Activated naive CD8-positive, alpha-beta T cell treated with anti-CD3 and anti-CD28 coated beads for 36 hours (primary cell): ENCODE measurements around the gene CEP83. TPM values are rescaled to one million over a fixed set of nuclear protein-coding genes. Genes with fewer than 3 reads are reported as not detected.
"Not testable (repeated sequence)": the region's sequence is repeated elsewhere in the genome, so short reads cannot be mapped to it uniquely, and the experiment has no call there.

Experiments
- DNase-seq: peaks from one replicate; pipeline ENCODE4 v3.0.0; 2021
- H3K27ac Mint-ChIP-seq: one replicate; pipeline ENCODE4 v1.8.0; 2022; ENCODE audit warnings: mild to moderate bottlenecking, moderate library complexity, mixed read lengths
- H3K27me3 Mint-ChIP-seq: one replicate; pipeline ENCODE4 v1.8.0; 2022; ENCODE audit warnings: mild to moderate bottlenecking, mixed read lengths
- H3K36me3 Mint-ChIP-seq: one replicate; pipeline ENCODE4 v1.8.0; 2021; ENCODE audit warnings: mild to moderate bottlenecking, mixed read lengths
- H3K4me1 Mint-ChIP-seq: one replicate; pipeline ENCODE4 v1.8.0; 2021; ENCODE audit warnings: mixed read lengths
- H3K4me3 Mint-ChIP-seq: one replicate; pipeline ENCODE4 v1.8.0; 2022; ENCODE audit warnings: mild to moderate bottlenecking, moderate library complexity, mixed read lengths
- H3K9me3 Mint-ChIP-seq: one replicate; pipeline ENCODE4 v1.8.0; 2022; ENCODE audit warnings: mixed read lengths
- total RNA-seq, 2 experiments: library from RNA; stranded (reverse); gene quantifications; one replicate each; pipeline ENCODE4 v1.2.3, GENCODE V29; 2021

The CEP83 gene
- total RNA-seq, 2 experiments from 2014 or later = 16.3 to 20.8 TPM

GRCh38 chr12:94458877-94459727, 565 bp downstream of the CEP83 start:
- peaks cover 16% of the 10 kb centered on the region for H3K27me3 Mint-ChIP-seq
- H3K4me3 Mint-ChIP-seq = peak overlapping the region; percentile 94
- no peak for DNase-seq
- H3K36me3 Mint-ChIP-seq = peaks cover 49% of the 10 kb centered on the region
- peaks cover 25% of the 10 kb centered on the region for H3K4me1 Mint-ChIP-seq
- peak overlapping the region; percentile 94 for H3K27ac Mint-ChIP-seq
- H3K9me3 Mint-ChIP-seq = peaks cover 14% of the 10 kb centered on the region

DNA sequence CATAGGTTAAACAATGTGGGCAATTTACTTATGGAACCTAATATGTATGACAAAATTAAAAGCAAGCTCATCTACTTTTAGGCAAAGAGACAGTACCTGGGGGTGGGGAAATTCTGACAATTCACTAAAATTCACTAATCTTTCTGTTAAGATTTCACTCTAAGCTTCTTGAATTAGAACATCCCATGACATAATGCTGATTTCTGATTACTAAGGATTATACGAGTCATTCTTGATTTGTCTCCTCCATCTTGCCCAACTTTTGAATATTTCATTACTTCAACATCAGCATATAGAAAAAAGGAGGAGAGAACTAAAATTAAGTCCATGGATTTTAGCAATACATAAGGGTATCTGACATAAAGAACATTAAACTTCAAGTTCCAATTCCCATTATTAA, 2.4 kb downstream of the CEP83 start:
- H3K4me1 Mint-ChIP-seq = peaks cover 28% of the 10 kb centered on the region
- H3K9me3 Mint-ChIP-seq = peaks cover 17% of the 10 kb centered on the region
- no peak for DNase-seq
- peak overlapping the region; percentile 94 for H3K4me3 Mint-ChIP-seq
- peaks cover 11% of the 10 kb centered on the region for H3K27me3 Mint-ChIP-seq
- H3K36me3 Mint-ChIP-seq = peaks cover 67% of the 10 kb centered on the region
- peak overlapping the region; percentile 43 for H3K27ac Mint-ChIP-seq

- not testable (repeated sequence) for H3K4me3 Mint-ChIP-seq, H3K27me3 Mint-ChIP-seq, H3K27ac Mint-ChIP-seq, DNase-seq
- H3K9me3 Mint-ChIP-seq = peaks cover 33% of the 10 kb centered on the region
- peaks cover 83% of the 10 kb centered on the region for H3K36me3 Mint-ChIP-seq
- H3K4me1 Mint-ChIP-seq = peaks cover 33% of the 10 kb centered on the region
Measured at GRCh38 chr12:94454318-94454717, 5.3 kb downstream of the CEP83 start.

DNA sequence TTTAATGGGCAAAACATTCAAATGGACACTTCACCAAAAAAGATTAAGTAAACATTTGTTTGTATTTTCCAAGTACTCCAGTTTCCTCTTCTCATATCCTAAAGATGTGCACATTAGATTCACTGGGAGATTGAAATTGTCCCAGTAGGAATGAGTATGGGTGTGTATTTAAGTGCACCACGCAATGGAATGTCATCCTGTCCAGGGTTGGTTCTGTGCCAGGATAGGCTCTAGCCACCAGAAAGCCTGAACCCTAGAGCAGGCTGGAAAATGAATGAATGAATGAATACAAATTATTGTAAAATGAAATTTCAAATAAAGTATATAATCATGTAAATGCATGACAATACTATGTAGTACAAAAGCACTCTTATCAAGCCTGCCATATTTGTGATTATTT, 14.0 kb downstream of the CEP83 start:
- H3K4me3 Mint-ChIP-seq = no peak overlapping the region
- H3K36me3 Mint-ChIP-seq = peaks cover 56% of the 10 kb centered on the region
- DNase-seq = no peak
- H3K27ac Mint-ChIP-seq = no peak overlapping the region
- H3K9me3 Mint-ChIP-seq = peaks cover 30% of the 10 kb centered on the region
- H3K27me3 Mint-ChIP-seq = no peaks in the 10 kb centered on the region
- peaks cover 5% of the 10 kb centered on the region for H3K4me1 Mint-ChIP-seq

GRCh38 chr12:94437303-94437702, 22.4 kb downstream of the CEP83 start:
- peaks cover 19% of the 10 kb centered on the region for H3K9me3 Mint-ChIP-seq
- H3K27me3 Mint-ChIP-seq = no peaks in the 10 kb centered on the region
- peaks cover 44% of the 10 kb centered on the region for H3K36me3 Mint-ChIP-seq

DNA sequence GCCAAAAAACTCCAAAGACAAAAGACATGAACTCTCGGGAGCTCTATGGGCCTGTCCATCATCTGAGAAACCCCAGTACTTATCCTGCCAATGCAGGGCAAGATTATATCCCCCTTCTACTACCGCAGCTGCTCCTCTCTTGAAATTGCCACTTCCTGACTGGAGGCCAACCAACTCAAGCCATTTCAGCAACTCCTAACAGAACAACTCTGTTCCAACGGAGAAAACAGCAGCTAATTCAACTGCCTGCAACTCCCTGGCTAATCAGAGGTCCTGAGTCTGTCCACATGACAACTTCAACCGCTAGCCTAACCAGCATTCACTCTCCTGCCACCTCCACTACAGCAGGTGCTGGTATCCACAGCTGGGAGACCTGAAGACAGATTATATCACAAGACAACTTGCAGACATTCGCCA, 24.1 kb downstream of the CEP83 start:
- H3K9me3 Mint-ChIP-seq = peaks cover 25% of the 10 kb centered on the region
- peaks cover 50% of the 10 kb centered on the region for H3K36me3 Mint-ChIP-seq
- no peak overlapping the region for H3K4me3 Mint-ChIP-seq
- DNase-seq = no peak
- no peaks in the 10 kb centered on the region for H3K27me3 Mint-ChIP-seq
- H3K27ac Mint-ChIP-seq = no peak overlapping the region
- peaks cover 26% of the 10 kb centered on the region for H3K4me1 Mint-ChIP-seq

More at GRCh38 chr12:94437303-94437702, 22.4 kb downstream of the CEP83 start:
- no peak for DNase-seq
- Mint-ChIP-seq H3K4me1 (peaks cover 26% of the 10 kb centered on the region), H3K27ac (no peak overlapping the region), H3K4me3 (no peak overlapping the region)

- Mint-ChIP-seq H3K4me1 (peaks cover 25% of the 10 kb centered on the region), H3K27ac (no peak overlapping the region), H3K9me3 (peaks cover 28% of the 10 kb centered on the region), H3K27me3 (no peaks in the 10 kb centered on the region), H3K4me3 (no peak overlapping the region), H3K36me3 (peaks cover 53% of the 10 kb centered on the region)
- no peak for DNase-seq
Measured at GRCh38 chr12:94434171-94434570, 25.5 kb downstream of the CEP83 start.

DNA sequence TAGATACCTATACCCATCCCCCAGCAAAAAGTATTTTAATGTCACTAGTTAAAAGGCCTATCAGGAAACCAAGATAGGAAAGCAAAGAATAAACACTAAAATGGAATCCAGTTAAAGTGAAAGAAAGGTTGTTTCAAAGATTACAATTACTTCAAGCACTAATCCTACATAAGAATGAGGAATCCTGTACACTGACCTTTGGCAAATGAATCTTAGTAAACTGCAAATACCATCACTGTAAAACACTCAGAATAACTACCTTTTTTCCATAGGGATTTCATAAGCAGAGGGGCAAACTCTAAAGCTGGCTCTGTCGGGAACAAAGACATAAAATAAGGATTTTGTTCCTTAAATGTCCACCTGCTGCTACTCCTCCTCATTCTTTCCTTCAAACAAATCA, 25.9 kb downstream of the CEP83 start:
- DNase-seq = no peak
- Mint-ChIP-seq H3K27me3 (no peaks in the 10 kb centered on the region), H3K4me3 (no peak overlapping the region), H3K4me1 (peaks cover 23% of the 10 kb centered on the region), H3K36me3 (peaks cover 53% of the 10 kb centered on the region), H3K9me3 (peaks cover 25% of the 10 kb centered on the region), H3K27ac (no peak overlapping the region)

DNA sequence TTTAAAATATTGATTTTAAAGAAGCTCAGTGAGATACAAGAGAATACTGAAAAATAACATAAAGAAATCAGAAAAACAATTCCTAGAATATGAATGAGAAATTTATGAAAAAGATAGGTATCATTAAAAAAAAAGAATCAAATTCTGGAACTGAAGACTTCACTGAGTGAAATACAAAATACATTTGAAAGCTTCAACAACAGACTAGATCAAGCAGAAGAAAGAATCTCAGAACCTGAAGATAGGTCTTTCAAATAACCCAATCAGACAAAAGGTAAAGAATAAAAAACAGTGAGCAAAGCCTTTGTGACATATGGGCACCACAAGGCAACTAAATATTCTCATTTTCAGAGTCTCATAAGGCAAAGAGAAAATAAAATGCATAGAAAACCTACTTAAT, 29.4 kb downstream of the CEP83 start:
- H3K36me3 Mint-ChIP-seq = peaks cover 54% of the 10 kb centered on the region
- no peak overlapping the region for H3K4me3 Mint-ChIP-seq
- peaks cover 29% of the 10 kb centered on the region for H3K9me3 Mint-ChIP-seq
- DNase-seq = no peak
- H3K4me1 Mint-ChIP-seq = peaks cover 22% of the 10 kb centered on the region
- no peaks in the 10 kb centered on the region for H3K27me3 Mint-ChIP-seq
- no peak overlapping the region for H3K27ac Mint-ChIP-seq

GRCh38 chr12:94429633-94430032, 30.0 kb downstream of the CEP83 start:
- Mint-ChIP-seq H3K4me1 (peaks cover 18% of the 10 kb centered on the region), H3K27me3 (no peaks in the 10 kb centered on the region), H3K36me3 (peaks cover 61% of the 10 kb centered on the region), H3K4me3 (no peak overlapping the region), H3K27ac (no peak overlapping the region), H3K9me3 (peaks cover 31% of the 10 kb centered on the region)
- no peak for DNase-seq

- H3K4me1 Mint-ChIP-seq = peaks cover 18% of the 10 kb centered on the region
- no peak overlapping the region for H3K4me3 Mint-ChIP-seq
Measured at GRCh38 chr12:94429191-94429590, 30.5 kb downstream of the CEP83 start.

GRCh38 chr12:94427501-94428381, 31.9 kb downstream of the CEP83 start:
- Mint-ChIP-seq H3K4me3 (peak overlapping the region; percentile 48), H3K27me3 (no peaks in the 10 kb centered on the region), H3K36me3 (peaks cover 69% of the 10 kb centered on the region), H3K9me3 (peaks cover 43% of the 10 kb centered on the region), H3K4me1 (peaks cover 18% of the 10 kb centered on the region), H3K27ac (peak overlapping the region; percentile 63)
- DNase-seq = no peak

More at GRCh38 chr12:94429191-94429590, 30.5 kb downstream of the CEP83 start:
- DNase-seq = no peak
- no peaks in the 10 kb centered on the region for H3K27me3 Mint-ChIP-seq
- H3K27ac Mint-ChIP-seq = no peak overlapping the region
- H3K36me3 Mint-ChIP-seq = peaks cover 65% of the 10 kb centered on the region
- H3K9me3 Mint-ChIP-seq = peaks cover 33% of the 10 kb centered on the region

DNA sequence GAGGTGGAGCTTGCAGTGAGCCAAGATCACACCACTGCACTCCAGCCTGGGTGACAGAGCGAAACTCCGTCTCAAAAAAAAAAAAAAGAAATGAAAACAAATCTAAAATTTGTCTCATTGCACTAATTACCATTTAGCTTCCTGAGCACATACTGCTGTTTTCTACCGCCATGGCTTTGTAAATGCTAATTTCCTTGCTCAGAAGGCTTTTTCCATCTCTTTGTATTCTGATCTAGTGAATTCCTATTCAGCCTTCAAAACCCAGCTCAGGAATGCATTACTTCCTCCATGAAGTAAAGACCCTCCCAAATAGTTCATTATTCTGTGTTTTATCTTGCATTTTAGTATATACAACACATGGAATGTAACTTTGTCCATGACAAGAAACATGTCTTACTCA, 33.6 kb downstream of the CEP83 start:
- H3K4me3 Mint-ChIP-seq = no peak overlapping the region
- H3K9me3 Mint-ChIP-seq = peaks cover 48% of the 10 kb centered on the region
- no peaks in the 10 kb centered on the region for H3K27me3 Mint-ChIP-seq
- H3K4me1 Mint-ChIP-seq = peaks cover 17% of the 10 kb centered on the region
- no peak for DNase-seq
- no peak overlapping the region for H3K27ac Mint-ChIP-seq
- peaks cover 71% of the 10 kb centered on the region for H3K36me3 Mint-ChIP-seq

DNA sequence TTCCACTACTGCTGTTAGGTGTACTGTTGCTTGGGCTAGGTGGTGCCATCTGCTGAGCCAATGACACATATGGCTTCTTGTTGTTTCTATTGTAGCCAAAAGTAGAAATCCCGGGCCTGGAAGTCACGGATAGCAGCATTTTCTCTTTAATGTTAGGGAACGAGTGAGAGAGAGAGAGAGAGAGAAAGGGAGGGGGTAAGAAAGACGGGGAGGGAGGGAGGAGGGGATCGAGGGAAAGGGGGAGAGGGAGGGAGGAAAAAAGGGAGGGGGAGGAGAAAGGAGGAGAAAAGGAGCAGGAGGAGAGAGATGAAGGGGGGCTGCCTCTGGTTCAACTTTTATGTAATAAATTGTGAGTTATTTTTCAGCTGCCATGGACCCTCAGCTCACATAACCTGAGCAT, 34.8 kb downstream of the CEP83 start:
- not testable (repeated sequence) for H3K27me3 Mint-ChIP-seq, H3K27ac Mint-ChIP-seq, DNase-seq, H3K4me3 Mint-ChIP-seq
- peaks cover 64% of the 10 kb centered on the region for H3K36me3 Mint-ChIP-seq
- peaks cover 13% of the 10 kb centered on the region for H3K4me1 Mint-ChIP-seq
- H3K9me3 Mint-ChIP-seq = peaks cover 37% of the 10 kb centered on the region
